ENCODE data around the gene TMEM11.

DNA sequence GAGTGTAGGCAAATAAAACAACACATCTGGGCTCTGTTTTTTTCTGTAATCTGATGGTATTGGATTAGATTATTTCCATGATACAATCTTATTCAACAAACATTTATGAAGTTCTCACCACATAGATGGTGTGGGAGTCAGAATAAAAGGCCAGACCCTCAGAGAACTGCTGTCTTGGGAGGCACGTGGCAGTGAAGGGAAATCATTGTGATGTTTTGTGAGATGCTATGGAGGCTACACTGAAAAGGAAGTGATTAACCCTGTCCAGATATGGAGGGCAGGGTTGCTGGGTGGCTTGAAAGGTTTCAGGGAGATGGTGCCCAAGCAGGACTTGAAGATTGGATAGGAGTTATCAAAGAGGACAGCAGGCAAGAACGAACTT is 51.6 kb downstream of the TMEM11 start:
- TF ChIP-seq CTCF (IDR thresholded peaks at IDR 0.05; ENCODE audit: low read length), result no peak
- no peak for TF ChIP-seq EZH2 (optimal IDR thresholded peaks at IDR 0.05; ENCODE audit: low read depth, low read length)
- no peak for TF ChIP-seq EZH2phosphoT487 (IDR thresholded peaks at IDR 0.05; ENCODE audit: low read length)

All from MM.1S (cell line).